CD14-positive monocyte (primary cell): ENCODE data around the gene SLPI. TPM values are rescaled to one million over a fixed set of nuclear protein-coding genes. Genes with fewer than 3 reads are reported as not detected.

Source experiments
- DNase-seq, 3 donors: peaks; one replicate each; pipeline ENCODE4 v3.0.0-alpha.2; 2011 to 2022
- H2AFZ ChIP-seq: 2 replicates; pipeline ENCODE4 v1.6.0; 2012; ENCODE audit warnings: mild to moderate bottlenecking, low read depth, low read length, inconsistent platforms; ENCODE audit not compliant: insufficient read depth, poor library complexity, severe bottlenecking
- H3K27ac ChIP-seq, 2 donors: 1 replicate in 1 of 2; 2 replicates in 1 of 2; pipeline ENCODE4 v1.5.1; 2012 to 2013; ENCODE audit warnings: low read length in 2 of 2, control low read depth in 1 of 2, inconsistent platforms in 1 of 2, low read depth in 1 of 2, mild to moderate bottlenecking in 1 of 2
- H3K27me3 ChIP-seq, 2 donors: one replicate each; pipeline versions ENCODE4 v1.6.0 to v1.6.1; 2011 to 2013; ENCODE audit warnings: low read length in 2 of 2; ENCODE audit not compliant: control insufficient read depth in 2 of 2, insufficient read depth in 2 of 2
- H3K36me3 ChIP-seq, 2 donors: replicated peaks in 1 of 2; 1 replicate in 1 of 2; 2 replicates in 1 of 2; pipeline versions ENCODE4 v1.5.1 to v1.6.1; 2012 to 2013; ENCODE audit warnings: low read length in 2 of 2, control low read depth in 1 of 2, inconsistent platforms in 1 of 2, mild to moderate bottlenecking in 1 of 2; ENCODE audit not compliant: insufficient read depth in 2 of 2, control insufficient read depth in 1 of 2
- H3K4me1 ChIP-seq, 2 donors: 1 replicate in 1 of 2; 2 replicates in 1 of 2; pipeline versions ENCODE4 v1.5.1 to v1.6.1; 2012 to 2013; ENCODE audit warnings: low read length in 2 of 2, control low read depth in 1 of 2, inconsistent platforms in 1 of 2, mild to moderate bottlenecking in 1 of 2, moderate library complexity in 1 of 2; ENCODE audit not compliant: insufficient read depth in 2 of 2, control insufficient read depth in 1 of 2
- H3K4me2 ChIP-seq: replicated peaks from 2 replicates; pipeline ENCODE3; 2012; ENCODE audit warnings: low read length, moderate library complexity, mild to moderate bottlenecking; ENCODE audit not compliant: poor library complexity, severe bottlenecking; ENCODE audit errors: extremely low read depth
- H3K4me3 ChIP-seq, 3 experiments: fragments of 200-600 bp in 1 of 3; sonication (generic) in 1 of 3; replicated peaks in 1 of 3; 1 replicate in 2 of 3; 2 replicates in 1 of 3; pipeline ENCODE4 v1.5.1; 2011 to 2013; ENCODE audit warnings: low read length in 3 of 3, mild to moderate bottlenecking in 3 of 3, control low read depth in 2 of 3, low read depth in 2 of 3, inconsistent platforms in 1 of 3, moderate library complexity in 1 of 3
- H3K79me2 ChIP-seq: 2 replicates; pipeline ENCODE4 v1.6.0; 2012; ENCODE audit warnings: mild to moderate bottlenecking, control low read depth, inconsistent platforms, low read length, moderate library complexity; ENCODE audit not compliant: insufficient read depth
- H3K9ac ChIP-seq: 2 replicates; pipeline ENCODE4 v1.6.0; 2017; ENCODE audit warnings: low read length, mild to moderate bottlenecking; ENCODE audit not compliant: insufficient read depth, poor library complexity, severe bottlenecking
- H3K9me3 ChIP-seq, 2 donors: replicated peaks in 1 of 2; 1 replicate in 1 of 2; 2 replicates in 1 of 2; pipeline versions ENCODE4 v1.5.1 to v1.6.1; 2012 to 2013; ENCODE audit warnings: low read length in 2 of 2, control low read depth in 1 of 2; ENCODE audit not compliant: control insufficient read depth in 1 of 2, insufficient read depth in 1 of 2
- H4K20me1 ChIP-seq: 2 replicates; pipeline ENCODE4 v1.6.0; 2012; ENCODE audit warnings: mild to moderate bottlenecking, low read length, control low read depth, moderate library complexity; ENCODE audit not compliant: insufficient read depth
- H3K27ac Mint-ChIP-seq, 7 donors: one replicate each; pipeline ENCODE4 v1.8.0; 2020; ENCODE audit warnings: mild to moderate bottlenecking in 7 of 7, mixed read lengths in 7 of 7, moderate library complexity in 6 of 7, inconsistent platforms in 2 of 7
- H3K27me3 Mint-ChIP-seq, 3 donors: one replicate each; pipeline ENCODE4 v1.8.0; 2021 to 2022; ENCODE audit warnings: low read depth in 3 of 3, mild to moderate bottlenecking in 3 of 3, mixed read lengths in 3 of 3, moderate library complexity in 3 of 3, inconsistent platforms in 1 of 3
- H3K36me3 Mint-ChIP-seq, 2 donors: one replicate each; pipeline ENCODE4 v1.8.0; 2020; ENCODE audit warnings: mixed read lengths in 2 of 2, inconsistent platforms in 1 of 2, mild to moderate bottlenecking in 1 of 2
- H3K4me1 Mint-ChIP-seq: one replicate; pipeline ENCODE4 v1.8.0; 2020; ENCODE audit warnings: mild to moderate bottlenecking, mixed read lengths
- H3K4me3 Mint-ChIP-seq, 2 donors: one replicate each; pipeline ENCODE4 v1.8.0; 2020; ENCODE audit warnings: mild to moderate bottlenecking in 2 of 2, mixed read lengths in 2 of 2, moderate library complexity in 1 of 2
- H3K9me3 Mint-ChIP-seq, 7 donors: one replicate each; pipeline ENCODE4 v1.8.0; 2020 to 2022; ENCODE audit warnings: mixed read lengths in 7 of 7, mild to moderate bottlenecking in 6 of 7, moderate library complexity in 6 of 7, inconsistent platforms in 2 of 7
- CTCF ChIP-seq: fragments of 200-600 bp; IDR thresholded peaks from one replicate; pipeline ENCODE4 v1.8.0; 2022; ENCODE audit warnings: antibody characterized with exemption, mild to moderate bottlenecking
- WGBS: methylation state at CpG from one replicate; pipeline ENCODE4 v1.1.5; 2013; ENCODE audit warnings: missing lambda C conversion rate; ENCODE audit not compliant: insufficient coverage; 5-methylcytosine and 5-hydroxymethylcytosine counted together
- intact Hi-C, 2 donors: fragments of 100-400 bp; cut with micrococcal nuclease; formaldehyde crosslinking; loops; one replicate each; pipeline versions ENCODE4 v1.15.0 to v1.15.1; 2023
- polyA plus RNA-seq, 3 donors: library from polyadenylated mRNA; depleted of rRNA in 1 of 3; unstranded in 2 of 3; stranded (reverse) in 1 of 3; fragments of 300-500 nt in 2 of 3; fragments of >200 nt in 1 of 3; fragmentation: Illumina TruSeq in 2 of 3; gene quantifications; 1 replicate in 2 of 3; 2 replicates in 1 of 3; pipeline ENCODE4 v1.2.3, GENCODE V29; 2012 to 2021

Gene SLPI
- polyA plus RNA-seq, 3 donors: 0.47 to 1.2 (median 0.71) TPM

GRCh38 chr20:45211569-45212474, 42.5 kb downstream of the SLPI start:
- Histone ChIP-seq H3K79me2 (no peaks in the 10 kb centered on the region), H3K9ac (no peak overlapping the region), H3K4me3 (no peak overlapping the region), H3K27me3 (peaks cover 3 to 5% of the 10 kb centered on the region in 2 donors), H3K27ac (no peak overlapping the region), H3K36me3 (no peaks in the 10 kb centered on the region), H3K4me2 (no peak overlapping the region), H4K20me1 (no peaks in the 10 kb centered on the region), H3K9me3 (no peaks in the 10 kb centered on the region), H3K4me1 (no peaks in the 10 kb centered on the region), H2AFZ (no peak overlapping the region)
- Mint-ChIP-seq H3K4me3 (no peak overlapping the region), H3K9me3 (peaks cover 0 to 2% (median 0%) of the 10 kb centered on the region in 7 donors), H3K36me3 (no peaks in the 10 kb centered on the region), H3K27ac (no peak overlapping the region), H3K4me1 (no peaks in the 10 kb centered on the region), H3K27me3 (peaks cover 8 to 18% (median 12%) of the 10 kb centered on the region in 3 donors)
- intact Hi-C loops: no loop called here
- no peak for TF ChIP-seq CTCF
- DNase-seq: no peak

DNA sequence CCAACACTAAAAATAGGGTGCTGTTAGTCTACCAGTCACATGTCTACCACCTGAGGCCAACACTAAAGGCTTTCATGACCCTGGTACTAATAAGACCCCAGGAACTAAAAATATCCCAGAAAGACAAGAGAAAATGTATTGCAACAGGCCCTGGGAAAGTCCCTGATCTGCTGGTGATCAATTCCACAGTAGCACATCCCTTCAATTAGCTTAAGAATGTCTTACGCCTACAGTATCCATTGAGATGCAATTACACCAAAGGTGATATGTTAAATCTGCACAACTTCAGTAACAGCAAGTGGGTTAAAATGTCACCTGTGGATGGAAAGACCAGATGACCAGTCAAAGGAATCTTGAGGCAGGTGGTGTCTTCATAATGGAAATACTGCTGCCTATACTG, 44.4 kb downstream of the SLPI start:
- Histone ChIP-seq H3K9ac (no peak overlapping the region), H3K9me3 (no peaks in the 10 kb centered on the region), H3K27me3 (peaks cover 8 to 13% of the 10 kb centered on the region in 2 donors), H3K4me1 (no peaks in the 10 kb centered on the region), H3K4me2 (no peak overlapping the region), H4K20me1 (no peaks in the 10 kb centered on the region), H3K4me3 (no peak overlapping the region), H2AFZ (no peak overlapping the region), H3K79me2 (no peaks in the 10 kb centered on the region), H3K36me3 (no peaks in the 10 kb centered on the region), H3K27ac (no peak overlapping the region)
- 100% methylated on average over 1 of the region's 1 CpG for WGBS
- Mint-ChIP-seq H3K27me3 (peaks cover 5 to 13% (median 12%) of the 10 kb centered on the region in 3 donors), H3K4me1 (no peaks in the 10 kb centered on the region), H3K27ac (no peak overlapping the region), H3K36me3 (no peaks in the 10 kb centered on the region), H3K9me3 (peaks cover 0 to 2% (median 0%) of the 10 kb centered on the region in 7 donors), H3K4me3 (no peak overlapping the region)
- DNase-seq: no peak
- intact Hi-C loops: no loop called here
- no peak for TF ChIP-seq CTCF
